HepG2 (cell line): ENCODE measurements around the gene ARHGAP29. TPM values are rescaled to one million over a fixed set of nuclear protein-coding genes. Genes with fewer than 3 reads are reported as not detected.

ENCODE experiments used
- CEBPG ChIP-seq: IDR thresholded peaks from 2 replicates; pipeline ENCODE4 v1.6.1; 2016
- CREM ChIP-seq, 2 experiments: sonication (generic) in 1 of 2; formaldehyde crosslinking in 1 of 2; IDR thresholded peaks; 2 replicates each; pipeline versions ENCODE4 v1.4.0 to v1.6.1; 2016 to 2020; ENCODE audit warnings: antibody characterized with exemption in 1 of 2, mild to moderate bottlenecking in 1 of 2, missing genetic modification reagents in 1 of 2
- FOSL1 ChIP-seq: sonication (generic); formaldehyde crosslinking; IDR thresholded peaks from 2 replicates; pipeline ENCODE4 v1.9.0; 2021; ENCODE audit warnings: missing genetic modification reagents, borderline replicate concordance
- GTF2F1 ChIP-seq: fragments of 150-350 bp; IDR thresholded peaks from 2 replicates; pipeline ENCODE4 v1.6.1; 2014; ENCODE audit warnings: low read length
- KAT2B ChIP-seq: fragments of 150-350 bp; IDR thresholded peaks from 2 replicates; pipeline ENCODE4 v1.6.1; 2014; ENCODE audit warnings: low read depth, low read length, borderline replicate concordance
- KDM5A ChIP-seq: fragments of 200-600 bp; sonication (generic); IDR thresholded peaks from 2 replicates; pipeline ENCODE4 v1.7.0; 2018; ENCODE audit warnings: antibody characterized with exemption, mild to moderate bottlenecking, low read length, borderline replicate concordance
- KLF13 ChIP-seq: sonication (generic); formaldehyde crosslinking; IDR thresholded peaks from 2 replicates; pipeline ENCODE4 v1.4.0; 2020; ENCODE audit warnings: mild to moderate bottlenecking, missing genetic modification reagents
- KLF16 ChIP-seq, 2 experiments: sonication (generic) in 1 of 2; formaldehyde crosslinking in 1 of 2; IDR thresholded peaks; 2 replicates each; pipeline versions ENCODE4 v1.6.1 to v1.8.0; 2016 to 2023; ENCODE audit warnings: missing genetic modification reagents in 2 of 2, missing compliant biosample characterization in 1 of 2
- MIXL1 ChIP-seq: IDR thresholded peaks from 2 replicates; pipeline ENCODE4 v1.6.1; 2016
- NFYC ChIP-seq: IDR thresholded peaks from 2 replicates; pipeline ENCODE4 v1.6.1; 2016; ENCODE audit warnings: missing genetic modification reagents, missing compliant biosample characterization
- PAXIP1 ChIP-seq: sonication (generic); formaldehyde crosslinking; conservative IDR thresholded peaks from 2 replicates; pipeline ENCODE4 v1.4.0; 2020; ENCODE audit warnings: mild to moderate bottlenecking, missing genetic modification reagents, moderate library complexity
- RAD21 ChIP-seq: fragments of 450-650 bp; formaldehyde crosslinking; IDR thresholded peaks from 2 replicates; pipeline ENCODE4 v1.5.0; 2020; ENCODE audit warnings: mild to moderate bottlenecking
- SKI ChIP-seq: fragments of 450-650 bp; IDR thresholded peaks from one replicate; pipeline ENCODE4 v1.6.1; 2018; ENCODE audit warnings: mild to moderate bottlenecking; ENCODE audit not compliant: partially characterized antibody
- SMAD3 ChIP-seq: sonication (generic); formaldehyde crosslinking; IDR thresholded peaks from 2 replicates; pipeline ENCODE4 v1.4.0; 2020; ENCODE audit warnings: missing genetic modification reagents
- SOX6 ChIP-seq, 2 experiments: fragments of 450-650 bp in 1 of 2; sonication (generic) in 1 of 2; formaldehyde crosslinking in 1 of 2; IDR thresholded peaks; 2 replicates each; pipeline versions ENCODE4 v1.4.0 to v1.6.1; 2017 to 2020; ENCODE audit warnings: antibody characterized with exemption in 1 of 2, mild to moderate bottlenecking in 1 of 2, missing genetic modification reagents in 1 of 2
- ZNF207 ChIP-seq: fragments of 450-650 bp; IDR thresholded peaks from 2 replicates; pipeline ENCODE4 v1.6.1; 2016; ENCODE audit warnings: antibody characterized with exemption, borderline replicate concordance
- ZNF3 ChIP-seq: IDR thresholded peaks from 2 replicates; pipeline ENCODE4 v1.7.0; 2017; ENCODE audit warnings: inconsistent platforms
- ZNF605 ChIP-seq: sonication (generic); formaldehyde crosslinking; IDR thresholded peaks from 2 replicates; pipeline ENCODE4 v1.8.0; 2022; ENCODE audit warnings: mild to moderate bottlenecking, missing genetic modification reagents
- ZNF674 ChIP-seq: sonication (generic); formaldehyde crosslinking; IDR thresholded peaks from 2 replicates; pipeline ENCODE4 v1.5.0; 2020; ENCODE audit warnings: low read depth, mild to moderate bottlenecking, missing genetic modification reagents
- ZNF768 ChIP-seq: sonication (generic); formaldehyde crosslinking; IDR thresholded peaks from 2 replicates; pipeline ENCODE4 v1.4.0; 2020; ENCODE audit warnings: missing genetic modification reagents
- ZSCAN9 ChIP-seq: IDR thresholded peaks from 2 replicates; pipeline ENCODE4 v1.6.1; 2016; ENCODE audit warnings: borderline replicate concordance
- polyA plus RNA-seq, 8 experiments: library from polyadenylated mRNA; depleted of rRNA in 3 of 8; stranded (reverse) in 7 of 8; unstranded in 1 of 8; fragments of >200 nt; fragmentation: Illumina TruSeq in 4 of 8; extraction: Trizol in 4 of 8; gene quantifications; 2 replicates each; pipeline versions ENCODE4 v1.2.1 to v1.2.3, GENCODE V29; 2011 to 2016; ENCODE audit warnings: low read depth in 4 of 8, missing spikeins in 1 of 8, mixed read lengths in 1 of 8; ENCODE audit not compliant: insufficient read depth in 1 of 8
- total RNA-seq, 5 experiments: library from RNA; depleted of rRNA; stranded (reverse); fragments of >200 nt; fragmentation: Illumina TruSeq; extraction: Trizol; gene quantifications; 2 replicates each; pipeline ENCODE4 v1.2.3, GENCODE V29; 2016; ENCODE audit warnings: low read depth in 1 of 5
- TF ChIP-seq, protein P1 (sequence below), 2 experiments: sonication (generic) in 1 of 2; formaldehyde crosslinking in 1 of 2; IDR thresholded peaks; 2 replicates each; pipeline versions ENCODE4 v1.4.0 to v1.6.1; 2016 to 2020; ENCODE audit warnings: borderline replicate concordance in 1 of 2, low read depth in 1 of 2, mild to moderate bottlenecking in 1 of 2, missing genetic modification reagents in 1 of 2
- TF ChIP-seq, protein P2 (sequence below): IDR thresholded peaks from 2 replicates; pipeline ENCODE4 v1.6.1; 2016; ENCODE audit warnings: mild to moderate bottlenecking

The ARHGAP29 gene
- total and polyA plus RNA-seq, 2 of the 13 experiments (the other 11 are each of a cell fraction or from before 2014, with no cell fraction given) = 12.8 to 18.3 TPM

DNA sequence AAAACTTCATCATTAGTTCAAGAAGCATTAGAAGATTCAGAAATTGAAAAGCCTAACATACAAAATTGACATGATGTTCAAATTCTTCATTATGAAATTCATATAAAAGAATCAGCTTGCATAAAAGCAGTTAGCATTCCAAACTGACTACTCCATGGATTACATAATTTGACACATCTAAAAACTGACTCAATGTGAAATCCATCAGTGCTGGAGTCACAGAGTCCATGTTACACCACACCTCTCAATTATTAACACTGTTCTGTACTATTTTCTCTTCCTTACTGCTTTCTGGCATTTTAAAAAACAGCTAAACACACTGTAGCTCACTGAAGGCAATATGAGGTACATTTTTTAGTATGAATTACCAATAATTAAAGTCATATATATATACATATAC, 28.0 kb downstream of the ARHGAP29 start (continued):
- TF ChIP-seq, protein P1, sequence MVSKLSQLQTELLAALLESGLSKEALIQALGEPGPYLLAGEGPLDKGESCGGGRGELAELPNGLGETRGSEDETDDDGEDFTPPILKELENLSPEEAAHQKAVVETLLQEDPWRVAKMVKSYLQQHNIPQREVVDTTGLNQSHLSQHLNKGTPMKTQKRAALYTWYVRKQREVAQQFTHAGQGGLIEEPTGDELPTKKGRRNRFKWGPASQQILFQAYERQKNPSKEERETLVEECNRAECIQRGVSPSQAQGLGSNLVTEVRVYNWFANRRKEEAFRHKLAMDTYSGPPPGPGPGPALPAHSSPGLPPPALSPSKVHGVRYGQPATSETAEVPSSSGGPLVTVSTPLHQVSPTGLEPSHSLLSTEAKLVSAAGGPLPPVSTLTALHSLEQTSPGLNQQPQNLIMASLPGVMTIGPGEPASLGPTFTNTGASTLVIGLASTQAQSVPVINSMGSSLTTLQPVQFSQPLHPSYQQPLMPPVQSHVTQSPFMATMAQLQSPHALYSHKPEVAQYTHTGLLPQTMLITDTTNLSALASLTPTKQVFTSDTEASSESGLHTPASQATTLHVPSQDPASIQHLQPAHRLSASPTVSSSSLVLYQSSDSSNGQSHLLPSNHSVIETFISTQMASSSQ (IDR thresholded peaks at IDR 0.05; ENCODE audit: low read depth) = peak; percentile 45; the same call in 1 of the 2 replicates
- TF ChIP-seq, protein P1 (CRISPR knock-in tag; IDR thresholded peaks at IDR 0.05; ENCODE audit: borderline replicate concordance) = no peak
- no peak for TF ChIP-seq KAT2B
- no peak for TF ChIP-seq SKI
- TF ChIP-seq ZNF674 (CRISPR knock-in tag) = no peak
- peak; percentile 69 for TF ChIP-seq CEBPG (CRISPR knock-in tag)
- peak; percentile 22; the same call in 1 of the 2 replicates for TF ChIP-seq ZSCAN9
- no peak for TF ChIP-seq KLF13 (CRISPR knock-in tag)
- peak; percentile 48 for TF ChIP-seq PAXIP1 (CRISPR knock-in tag)
- no peak for TF ChIP-seq FOSL1 (CRISPR knock-in tag)
- 0 out of 2 replicates have a peak, but pooled peaks have one; percentile 40 for TF ChIP-seq SMAD3 (CRISPR knock-in tag)
- no peak for TF ChIP-seq ZNF605 (CRISPR knock-in tag)
- no peak for TF ChIP-seq KDM5A
- no peak for TF ChIP-seq RAD21 (CRISPR knock-in tag)
- TF ChIP-seq, protein P2, sequence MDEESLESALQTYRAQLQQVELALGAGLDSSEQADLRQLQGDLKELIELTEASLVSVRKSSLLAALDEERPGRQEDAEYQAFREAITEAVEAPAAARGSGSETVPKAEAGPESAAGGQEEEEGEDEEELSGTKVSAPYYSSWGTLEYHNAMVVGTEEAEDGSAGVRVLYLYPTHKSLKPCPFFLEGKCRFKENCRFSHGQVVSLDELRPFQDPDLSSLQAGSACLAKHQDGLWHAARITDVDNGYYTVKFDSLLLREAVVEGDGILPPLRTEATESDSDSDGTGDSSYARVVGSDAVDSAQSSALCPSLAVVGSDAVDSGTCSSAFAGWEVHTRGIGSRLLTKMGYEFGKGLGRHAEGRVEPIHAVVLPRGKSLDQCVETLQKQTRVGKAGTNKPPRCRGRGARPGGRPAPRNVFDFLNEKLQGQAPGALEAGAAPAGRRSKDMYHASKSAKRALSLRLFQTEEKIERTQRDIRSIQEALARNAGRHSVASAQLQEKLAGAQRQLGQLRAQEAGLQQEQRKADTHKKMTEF (CRISPR knock-in tag) = 0 out of 2 replicates have a peak, but pooled peaks have one; percentile 26
- TF ChIP-seq MIXL1 = peak; percentile 79; the same call in 1 of the 2 replicates
- no peak for TF ChIP-seq GTF2F1
- no peak for TF ChIP-seq NFYC (CRISPR knock-in tag)
- 0 out of 4 replicates have a peak, but pooled peaks of 1 of the 2 experiments have one; percentile 21 for TF ChIP-seq KLF16 (CRISPR knock-in tag; IDR thresholded peaks at IDR 0.05)
- no peak for TF ChIP-seq ZNF768
- TF ChIP-seq SOX6 (IDR thresholded peaks at IDR 0.05) = no peak
- no peak for TF ChIP-seq SOX6 (CRISPR knock-in tag; IDR thresholded peaks at IDR 0.05)
- TF ChIP-seq ZNF207 = no peak
- TF ChIP-seq CREM (IDR thresholded peaks at IDR 0.05) = no peak
- no peak for TF ChIP-seq CREM (CRISPR knock-in tag; IDR thresholded peaks at IDR 0.05)
- TF ChIP-seq ZNF3 (CRISPR knock-in tag) = peak; percentile 53; the same call in 1 of the 2 replicates
